HS-27A (cell line): ENCODE data around the gene RANBP3L.
"Not testable (repeated sequence)": the region's sequence is repeated elsewhere in the genome, so short reads cannot be mapped to it uniquely, and the experiment has no call there.

ENCODE experiments used
- DNase-seq: peaks from one replicate; pipeline ENCODE4 v3.0.0-alpha.2; 2012; ENCODE audit warnings: low read depth, missing footprints

Gene RANBP3L

GRCh38 chr5:36285837-36286615 lies 15.7 kb downstream of the RANBP3L start:
- DNase-seq: no peak

GRCh38 chr5:36283775-36284174 lies 17.9 kb downstream of the RANBP3L start:
- DNase-seq: not testable (repeated sequence)

- DNase-seq: no peak
These were observed 20.1 kb downstream of the RANBP3L start for GRCh38 chr5:36281626-36282025.

- no peak for DNase-seq
These were observed 22.5 kb downstream of the RANBP3L start for GRCh38 chr5:36279054-36279698.

- no peak for DNase-seq
These were observed 24.1 kb downstream of the RANBP3L start for GRCh38 chr5:36277521-36278176.

GRCh38 chr5:36276864-36277263 lies 24.8 kb downstream of the RANBP3L start:
- no peak for DNase-seq

- DNase-seq: no peak
These were observed 27.7 kb downstream of the RANBP3L start for GRCh38 chr5:36273809-36274526.

GRCh38 chr5:36272136-36272690 lies 29.5 kb downstream of the RANBP3L start:
- DNase-seq: no peak

- no peak for DNase-seq
These were observed 30.7 kb downstream of the RANBP3L start for GRCh38 chr5:36270876-36271575.

GRCh38 chr5:36270175-36270574 lies 31.5 kb downstream of the RANBP3L start:
- no peak for DNase-seq

GRCh38 chr5:36269478-36269877 lies 32.2 kb downstream of the RANBP3L start:
- DNase-seq: no peak

GRCh38 chr5:36267905-36268304 lies 33.8 kb downstream of the RANBP3L start:
- no peak for DNase-seq

GRCh38 chr5:36264202-36264760 lies 37.4 kb downstream of the RANBP3L start:
- DNase-seq: no peak

GRCh38 chr5:36261186-36261585 lies 40.5 kb downstream of the RANBP3L start:
- no peak for DNase-seq

- DNase-seq: no peak
These were observed 48.1 kb downstream of the RANBP3L start for GRCh38 chr5:36253575-36253974.

- no peak for DNase-seq
These were observed 48.9 kb downstream of the RANBP3L start for GRCh38 chr5:36252722-36253365.

GRCh38 chr5:36251218-36251617 lies 50.5 kb downstream of the RANBP3L start:
- DNase-seq: no peak

- no peak for DNase-seq
These were observed 51.3 kb downstream of the RANBP3L start for GRCh38 chr5:36250427-36250826.

- no peak for DNase-seq
These were observed 55.5 kb downstream of the RANBP3L start for GRCh38 chr5:36246036-36246800.

GRCh38 chr5:36244076-36244475 lies 57.6 kb downstream of the RANBP3L start:
- DNase-seq: no peak
